HG03558 (cell line): ENCODE results near the gene CNOT2.
"Not testable (repeated sequence)": the region's sequence is repeated elsewhere in the genome, so short reads cannot be mapped to it uniquely, and the experiment has no call there.

Source experiments
- ATAC-seq: cut with Tn5 transposase; IDR thresholded peaks from one replicate; pipeline ENCODE4 v1.9.1; 2021; ENCODE audit warnings: moderate number of reproducible peaks; ENCODE audit not compliant: unreplicated experiment; ENCODE audit errors: extremely low read depth

Gene CNOT2

DNA sequence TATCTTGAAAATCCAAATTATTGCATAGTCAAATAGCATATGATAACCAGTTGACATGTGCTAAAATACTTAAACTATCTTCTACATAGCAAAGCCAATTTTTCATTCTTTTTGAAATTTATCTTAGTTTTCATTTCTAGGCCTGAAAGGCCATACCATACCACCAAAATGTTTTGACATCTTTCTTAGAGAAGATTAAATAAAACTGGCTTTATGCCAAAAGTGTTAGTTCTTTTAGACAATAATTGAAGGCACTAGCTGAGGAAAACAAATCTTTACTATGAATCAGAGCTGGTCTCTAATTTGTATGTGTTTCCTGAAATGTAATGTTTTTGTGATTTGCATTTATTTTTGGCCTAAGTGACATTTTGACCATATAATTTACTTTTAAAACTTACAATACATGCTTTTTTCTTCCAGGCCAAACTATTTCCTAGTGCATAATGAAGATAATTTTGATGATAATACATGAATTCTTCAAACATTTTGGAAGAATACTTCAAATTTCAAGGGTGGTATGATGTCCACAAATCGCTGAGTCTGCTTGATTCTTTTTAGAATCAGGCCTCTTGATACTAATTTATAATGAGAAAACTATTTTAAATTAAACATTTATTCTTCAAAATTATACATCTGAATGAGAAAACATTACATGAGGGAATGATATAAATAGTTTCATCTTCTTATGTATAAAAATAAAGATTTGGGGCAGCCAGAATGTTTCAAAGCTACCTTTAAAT is 116.4 kb downstream of the CNOT2 start:
- ATAC-seq, result no peak

DNA sequence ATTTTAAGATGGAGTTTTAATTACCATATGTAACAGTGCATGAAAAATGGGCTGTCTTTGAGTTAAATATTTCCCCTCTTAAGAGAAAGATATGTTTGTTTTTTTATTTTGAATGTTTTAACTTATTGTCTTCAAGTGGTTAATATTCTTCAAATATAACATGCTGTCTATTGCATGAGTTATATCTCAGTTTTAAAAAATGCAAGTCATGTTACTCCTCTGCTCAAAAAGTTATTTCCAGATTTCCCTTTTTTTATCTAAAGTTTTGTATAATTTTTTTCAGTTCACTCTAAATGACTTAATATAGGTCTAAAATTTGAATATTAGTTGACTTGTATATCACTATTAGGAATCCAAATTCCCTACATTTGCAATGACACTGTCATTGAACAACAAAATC is 117.0 kb downstream of the CNOT2 start:
- ATAC-seq, result no peak

DNA sequence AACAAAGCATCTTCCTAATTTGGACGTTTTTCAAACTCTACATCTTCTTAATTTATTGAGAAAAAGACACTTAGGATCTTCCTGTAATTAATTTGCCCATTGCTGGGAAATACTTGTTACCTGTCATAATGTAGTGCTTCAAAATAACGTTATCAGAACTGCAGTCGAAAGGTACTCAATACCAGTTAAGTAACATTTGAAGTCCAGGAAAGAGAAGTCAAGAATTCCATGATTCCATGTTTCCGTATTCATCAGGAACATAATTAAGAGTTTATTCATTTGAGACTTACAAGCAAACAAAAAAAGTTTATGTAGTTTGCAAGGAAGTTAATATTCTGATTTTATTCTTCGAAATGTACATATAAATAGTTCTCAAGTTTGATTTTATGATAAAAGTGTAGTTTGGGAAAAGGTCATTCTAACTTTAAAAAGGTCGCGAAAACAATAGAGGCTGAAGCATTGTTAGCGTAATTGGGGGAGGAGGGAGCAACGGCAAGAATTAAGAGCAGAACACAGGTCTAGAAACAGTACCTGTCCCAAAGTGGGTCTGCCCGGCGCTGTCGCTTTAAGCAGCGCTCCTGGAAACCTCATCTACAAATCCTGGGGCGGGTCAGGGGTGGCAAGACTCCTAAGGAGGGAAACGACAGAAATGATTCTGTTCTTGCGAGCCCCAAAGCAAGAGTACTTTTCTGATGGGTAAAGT is 121.6 kb downstream of the CNOT2 start:
- ATAC-seq, result no peak

DNA sequence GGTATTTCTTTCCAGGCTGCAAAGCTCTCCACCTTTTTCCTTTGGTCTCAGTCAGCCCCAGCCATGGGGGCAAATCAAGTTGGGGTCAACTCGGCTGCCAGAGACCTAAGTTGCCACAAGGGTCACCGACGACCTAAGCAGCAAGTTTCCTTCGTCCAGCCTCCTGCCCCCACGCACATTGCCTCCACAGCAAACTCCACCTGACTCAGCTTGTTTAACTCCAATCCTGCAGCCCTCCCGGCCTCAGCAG is 122.1 kb downstream of the CNOT2 start:
- ATAC-seq, result no peak

DNA sequence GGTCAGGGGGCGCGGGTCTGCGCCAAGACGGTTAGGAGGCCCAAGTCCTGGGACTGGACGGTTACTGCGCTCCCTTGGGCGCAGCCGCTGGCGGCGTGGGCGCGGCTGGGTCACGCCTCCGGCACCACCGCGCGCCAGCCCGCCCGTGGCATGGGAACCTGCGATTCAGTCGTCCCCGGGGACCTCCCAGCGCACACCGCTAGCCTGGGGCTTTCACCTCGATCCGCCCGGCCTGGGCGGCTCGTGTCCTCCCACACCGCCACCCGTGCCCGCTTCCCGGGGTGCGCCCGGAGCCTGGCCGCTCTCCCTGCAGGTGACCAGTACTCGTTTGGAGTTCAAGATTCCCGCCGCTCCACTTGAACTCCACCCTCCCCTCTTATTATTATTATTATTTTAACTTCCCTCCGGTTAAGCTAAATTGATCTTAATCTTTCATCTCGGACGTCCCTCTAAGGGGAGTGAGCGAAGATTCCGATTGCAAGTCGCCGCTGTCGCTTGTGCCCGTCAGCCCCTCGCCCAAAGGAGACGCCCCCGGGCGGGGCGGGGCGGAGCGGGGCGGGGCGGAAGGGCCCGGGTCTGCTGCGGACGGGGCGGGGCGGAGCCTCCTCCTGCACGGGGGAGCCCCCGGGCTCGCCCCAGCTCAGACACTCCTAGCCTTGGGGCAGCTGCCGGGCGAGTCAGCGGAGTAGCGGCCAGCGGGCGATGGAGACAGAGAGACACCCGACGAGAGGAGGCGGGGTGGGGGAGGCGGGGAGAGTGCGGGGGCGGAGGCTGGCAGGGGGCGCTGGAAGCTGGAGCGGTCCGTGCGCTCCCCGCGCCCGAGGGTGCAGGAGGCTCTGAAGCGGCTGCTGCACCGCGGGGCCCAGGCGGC is 122.7 kb downstream of the CNOT2 start, which contains the start of gene KCNMB4:
Gene KCNMB4 (plus strand): TSS at position 643 of the 871 bp plus-strand sequence. CDS start 445 bp downstream, outside the sequence.
- ATAC-seq, result peak; percentile 63

DNA sequence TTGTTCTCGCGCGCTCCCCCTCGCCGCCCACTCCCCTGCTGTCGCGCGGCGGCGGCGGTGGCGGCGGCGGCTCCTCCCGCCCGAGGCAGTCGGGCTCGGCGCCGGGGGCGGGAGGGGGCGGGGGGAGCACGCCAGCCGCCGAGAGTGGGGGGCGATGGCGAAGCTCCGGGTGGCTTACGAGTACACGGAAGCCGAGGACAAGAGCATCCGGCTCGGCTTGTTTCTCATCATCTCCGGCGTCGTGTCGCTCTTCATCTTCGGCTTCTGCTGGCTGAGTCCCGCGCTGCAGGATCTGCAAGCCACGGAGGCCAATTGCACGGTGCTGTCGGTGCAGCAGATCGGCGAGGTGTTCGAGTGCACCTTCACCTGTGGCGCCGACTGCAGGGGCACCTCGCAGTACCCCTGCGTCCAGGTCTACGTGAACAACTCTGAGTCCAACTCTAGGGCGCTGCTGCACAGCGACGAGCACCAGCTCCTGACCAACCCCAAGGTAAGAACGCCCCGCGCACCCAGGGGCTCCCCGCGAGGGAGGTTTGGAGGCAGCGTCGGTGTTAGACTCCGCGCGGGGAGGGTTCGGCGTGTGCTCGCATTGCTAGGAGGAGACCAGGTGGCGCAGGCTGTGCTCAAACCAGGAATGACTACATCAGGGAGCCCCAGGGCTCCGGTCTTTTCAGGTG is 123.5 kb downstream of the CNOT2 start:
- ATAC-seq, result peak; percentile 23

DNA sequence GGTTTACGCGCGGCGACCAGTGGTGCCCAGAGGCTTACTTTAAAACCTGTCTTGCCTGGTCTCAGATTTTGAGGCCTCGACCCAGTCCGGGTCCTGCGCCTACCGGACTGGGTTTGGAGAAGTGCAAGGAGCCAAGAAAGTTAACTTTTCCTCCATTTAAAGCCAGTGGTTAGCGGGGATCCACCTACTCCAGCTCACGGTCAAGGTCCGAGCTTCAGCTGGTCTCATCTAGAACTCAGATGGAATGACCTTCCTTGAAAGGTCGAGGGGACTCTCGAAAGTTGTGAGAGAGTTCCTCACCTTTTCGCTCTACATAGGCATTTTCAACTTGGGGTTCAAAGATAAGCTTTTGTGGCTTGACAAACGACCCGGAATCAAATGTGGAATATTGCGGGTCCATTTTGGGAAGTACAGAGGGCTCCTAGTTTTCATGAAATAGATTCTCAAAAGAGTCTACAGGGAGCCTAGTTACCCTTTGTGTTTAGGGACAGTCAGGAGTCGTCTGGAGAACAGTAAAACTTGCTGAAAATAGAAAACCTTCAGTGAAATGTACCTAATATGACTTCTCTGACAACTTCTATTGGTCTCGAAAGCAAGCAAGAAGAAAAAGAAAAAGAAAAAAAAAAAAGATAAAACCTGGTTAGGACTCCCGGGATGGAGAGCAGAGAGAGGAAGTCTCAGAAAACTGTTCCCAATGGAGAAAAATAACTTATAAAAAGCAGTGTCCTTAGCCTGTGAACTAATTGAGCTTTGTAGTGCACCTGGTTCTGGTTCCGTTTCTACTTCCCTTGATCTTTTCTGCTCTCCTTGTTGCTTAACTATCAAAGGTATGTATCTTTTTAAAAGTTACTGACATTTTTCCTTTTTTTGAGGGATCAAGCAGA is 124.3 kb downstream of the CNOT2 start:
- ATAC-seq, result no peak

DNA sequence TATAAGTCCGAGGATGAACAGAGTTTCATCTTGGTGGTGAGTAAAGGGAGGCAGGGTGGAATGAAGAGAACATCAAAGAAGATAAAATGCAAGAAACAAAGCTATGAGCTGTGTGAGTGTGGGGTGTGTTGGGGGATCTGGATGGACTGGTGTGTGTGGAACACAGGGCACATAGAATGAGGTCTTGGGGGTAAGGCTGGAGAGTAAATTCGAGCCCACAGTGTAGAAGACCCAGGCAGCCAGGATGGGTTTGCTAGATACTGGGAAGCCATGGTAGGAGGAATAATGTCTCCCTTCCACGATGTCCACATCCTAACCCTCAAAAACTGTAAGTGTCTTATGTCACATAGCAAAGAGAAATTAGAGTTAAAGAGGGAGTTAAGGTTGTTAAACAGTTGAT is 129.6 kb downstream of the CNOT2 start:
- ATAC-seq, result no peak

DNA sequence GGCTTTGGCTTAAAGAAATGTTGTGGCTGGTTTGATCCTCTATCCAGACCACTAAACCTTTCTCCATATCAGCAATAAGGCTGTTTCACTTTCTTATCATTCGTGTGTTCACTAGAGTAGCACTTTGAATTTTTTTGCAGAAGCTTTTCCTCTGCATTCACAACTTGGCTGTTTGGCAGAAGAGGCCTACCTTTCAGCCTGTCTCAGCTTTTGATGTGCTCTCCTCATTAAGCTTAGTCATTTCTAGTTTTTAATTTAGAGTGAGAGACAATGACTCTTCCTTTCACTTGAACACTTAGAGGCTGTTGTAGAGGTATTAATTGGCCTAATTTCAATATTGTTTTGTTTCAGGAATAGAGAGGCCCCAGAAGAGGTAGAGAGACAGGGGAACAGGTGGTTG is 136.6 kb downstream of the CNOT2 start:
- no peak for ATAC-seq

DNA sequence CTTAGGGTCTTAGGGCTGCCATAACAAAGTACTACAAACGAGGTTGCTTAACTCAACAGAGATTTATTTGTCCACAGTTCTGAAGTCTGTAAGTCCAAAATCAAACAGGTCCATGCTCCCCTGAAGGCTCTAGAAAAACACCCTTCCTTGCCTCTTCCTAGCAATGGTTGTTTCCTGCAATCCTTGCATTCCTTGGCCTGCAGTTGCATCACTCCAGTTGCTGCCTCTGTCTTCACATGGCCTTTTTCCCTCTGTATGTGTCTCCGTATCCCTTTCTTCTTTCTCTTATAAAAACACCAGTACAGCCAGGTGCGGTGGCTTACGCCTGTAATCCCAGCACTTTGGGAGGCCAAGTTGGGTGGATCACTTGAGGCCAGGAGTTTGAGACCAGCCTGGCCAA is 140.3 kb downstream of the CNOT2 start:
- ATAC-seq, result no peak

DNA sequence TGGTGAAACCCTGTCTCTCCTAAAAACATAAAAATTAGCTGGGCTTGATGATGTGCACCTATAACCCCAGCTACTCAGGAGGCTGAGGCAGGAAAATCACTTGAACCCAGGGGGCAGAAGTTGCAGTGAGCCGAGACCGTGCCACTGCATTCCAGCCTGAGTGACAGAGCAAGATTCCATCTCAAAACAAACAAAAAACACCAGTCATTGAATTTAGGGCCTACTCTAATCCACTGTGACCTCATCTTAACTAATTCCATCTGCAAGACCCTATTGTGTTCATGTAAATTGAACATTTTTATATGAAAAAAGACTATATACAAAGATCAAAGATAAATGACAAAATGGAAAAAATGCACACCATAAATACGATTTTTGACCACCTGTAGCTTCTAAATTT is 140.7 kb downstream of the CNOT2 start:
- ATAC-seq, result no peak

DNA sequence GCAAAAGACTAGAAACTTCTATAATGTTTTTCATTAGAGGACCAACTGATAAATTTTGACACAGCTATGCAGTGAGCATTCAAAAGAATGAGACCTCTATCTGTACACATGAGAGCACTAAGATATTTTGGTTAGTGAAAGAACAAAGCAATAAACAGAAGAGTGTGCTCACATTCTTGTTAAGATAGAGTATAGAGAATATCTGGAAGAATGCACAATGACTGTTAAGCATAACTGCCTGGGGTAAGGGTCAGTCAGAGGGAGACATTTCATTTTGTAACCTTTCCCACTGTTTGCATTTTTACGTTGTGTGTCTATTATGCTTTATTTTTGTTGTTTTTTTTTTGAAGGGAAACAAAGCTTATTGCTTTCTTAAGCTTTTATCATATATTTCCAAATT is 143.5 kb downstream of the CNOT2 start:
- ATAC-seq, result no peak

DNA sequence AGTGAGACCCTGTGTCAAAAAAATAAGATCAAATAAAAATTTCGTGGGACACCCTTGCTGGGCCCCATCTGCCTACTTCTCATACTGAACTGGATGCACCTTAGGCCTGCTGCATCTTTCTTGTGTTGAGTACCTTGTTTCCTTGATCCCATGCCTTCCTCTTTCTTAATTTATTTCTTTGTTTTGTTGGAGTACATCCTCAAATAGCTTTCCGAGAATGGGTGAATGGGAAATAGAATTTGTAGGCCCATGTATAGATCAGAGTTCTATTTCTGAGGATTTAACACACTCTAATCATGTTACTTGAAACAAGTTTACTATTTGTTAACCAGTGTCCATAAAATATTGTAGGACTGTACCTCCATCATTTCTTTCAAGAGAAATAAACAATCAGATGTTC is 146.4 kb downstream of the CNOT2 start:
- no peak for ATAC-seq

DNA sequence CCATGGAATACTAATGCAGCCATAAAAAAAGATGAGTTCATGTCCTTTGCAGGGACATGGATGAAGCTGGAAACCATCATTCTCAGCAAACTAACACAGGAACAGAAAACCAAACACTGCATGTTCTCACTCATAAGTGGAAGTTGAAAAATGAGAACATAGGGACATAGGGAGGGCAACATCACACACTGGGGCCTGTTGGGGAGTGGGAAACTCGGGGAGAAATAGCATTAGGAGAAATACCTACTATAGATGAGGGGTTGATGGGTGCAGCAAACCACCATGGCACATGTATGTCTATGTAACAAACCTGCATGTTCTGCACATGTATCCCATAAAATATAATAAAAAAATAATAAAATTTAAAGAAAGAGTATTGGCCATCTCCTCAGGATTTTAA is 149.4 kb downstream of the CNOT2 start:
- not testable (repeated sequence) for ATAC-seq

DNA sequence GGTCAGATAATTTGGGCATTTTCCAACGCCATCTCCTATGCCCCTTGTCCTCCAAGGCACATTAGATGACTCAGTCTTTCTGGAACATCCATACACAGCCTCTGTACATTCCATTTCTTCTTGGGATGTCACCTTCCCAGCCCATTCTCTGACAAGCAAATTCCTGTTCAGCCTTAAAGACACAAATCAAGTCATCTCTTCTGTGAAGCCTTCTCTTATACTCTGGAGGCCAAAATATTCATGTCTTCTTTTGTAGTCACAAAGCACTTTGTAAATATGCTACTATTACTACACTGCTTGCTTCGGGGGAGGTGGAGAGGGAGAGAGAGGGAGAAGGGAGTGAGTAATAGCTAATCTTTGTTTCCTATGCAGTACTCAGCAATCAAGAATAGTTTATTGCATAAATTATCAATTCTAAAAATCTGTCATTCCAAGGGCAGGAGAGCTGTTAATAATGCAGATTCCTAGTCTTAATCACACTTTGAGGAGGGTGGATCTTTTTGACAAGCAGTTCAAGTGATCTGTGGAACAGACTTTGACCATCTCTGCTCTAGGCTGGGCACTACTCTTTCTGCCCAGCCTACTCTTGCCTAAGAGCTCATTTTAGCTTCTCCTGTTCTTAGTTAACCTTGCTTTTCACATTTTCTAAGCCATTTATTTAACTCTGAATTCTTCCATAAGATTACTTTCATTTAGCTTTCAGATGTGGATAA is 150.7 kb downstream of the CNOT2 start:
- no peak for ATAC-seq

DNA sequence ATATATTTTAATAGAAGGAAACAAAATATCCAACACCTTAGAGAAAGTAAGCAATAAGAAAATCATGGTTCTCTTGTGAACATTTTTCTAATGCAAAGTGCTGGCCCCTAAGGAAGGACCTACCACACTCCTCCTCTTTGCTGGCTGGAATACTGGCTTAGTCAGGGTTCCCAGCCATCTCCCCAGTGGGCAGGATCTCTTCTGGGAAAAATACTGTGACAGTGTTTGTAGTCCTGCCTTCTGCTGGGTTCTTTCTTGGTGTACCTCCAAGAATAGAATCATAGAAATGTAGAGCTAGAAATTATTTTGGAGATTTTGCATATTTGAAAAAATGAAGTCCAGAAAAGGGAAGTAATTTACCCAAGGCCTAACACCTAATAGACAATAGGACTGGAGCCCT is 154.8 kb downstream of the CNOT2 start:
- no peak for ATAC-seq

DNA sequence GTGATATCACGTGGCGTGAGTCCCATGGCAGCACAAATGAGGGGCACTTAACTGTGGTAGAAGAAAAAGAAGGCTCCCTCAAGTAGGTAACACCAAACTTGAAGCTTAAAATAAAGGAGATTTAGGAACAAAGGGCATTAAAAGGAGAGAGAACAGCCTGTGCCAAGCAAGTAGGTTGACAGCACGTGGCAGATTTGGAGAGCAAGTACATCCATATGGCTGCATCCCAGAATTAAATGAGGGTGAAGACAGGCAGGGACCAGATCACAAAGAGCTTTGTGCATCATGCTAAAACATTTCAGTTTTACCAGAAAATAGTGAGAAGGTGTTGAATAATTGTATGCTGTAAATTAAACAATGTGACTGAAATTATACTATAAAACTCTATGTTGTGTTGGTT is 155.6 kb downstream of the CNOT2 start:
- no peak for ATAC-seq

DNA sequence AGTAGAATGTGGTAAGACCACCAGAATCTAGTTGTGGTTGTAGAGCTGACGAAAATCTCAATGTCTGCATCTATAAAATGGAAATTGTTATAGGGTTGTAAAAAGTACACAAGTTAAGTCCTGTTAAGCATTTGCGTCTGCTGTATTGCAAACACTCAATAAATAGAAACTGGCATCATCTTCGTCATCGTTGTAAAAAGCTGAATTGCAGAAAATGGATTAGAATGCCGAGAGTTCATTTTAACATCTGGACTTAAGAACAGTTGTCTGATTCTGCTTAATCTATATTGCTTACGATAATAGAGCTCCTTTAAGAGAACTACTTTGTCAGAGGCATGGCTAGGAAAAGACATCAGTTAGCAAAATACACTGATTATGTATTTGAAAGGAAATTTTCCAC is 156.1 kb downstream of the CNOT2 start:
- ATAC-seq, result no peak

DNA sequence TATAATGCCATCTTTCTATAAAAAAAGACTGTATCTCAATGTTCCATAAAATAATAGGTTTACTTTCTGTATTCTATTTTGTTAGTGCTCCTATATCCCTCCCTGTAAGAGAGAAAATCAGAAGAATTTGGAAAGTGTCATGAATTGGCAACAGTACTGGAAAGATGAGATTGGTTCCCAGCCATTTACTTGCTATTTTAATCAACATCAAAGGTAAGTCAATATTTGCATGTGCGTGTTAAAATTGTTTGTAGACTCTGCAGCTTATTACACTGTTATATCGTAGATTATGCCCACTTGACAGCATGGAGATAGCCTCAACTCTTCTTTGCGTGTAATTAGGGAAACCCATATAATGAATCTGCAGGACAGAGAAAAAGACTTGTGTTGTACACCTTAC is 156.9 kb downstream of the CNOT2 start:
- no peak for ATAC-seq
